ENCODE measurements around the gene FAXC.

- TF ChIP-seq POLR2A (IDR thresholded peaks at IDR 0.05) (no peak), CTCF (IDR thresholded peaks at IDR 0.05) (no peak)
Measured at GRCh38 chr6:99306341-99306740, 43.1 kb downstream of the FAXC start.

Measured in lower leg skin (tissue), 3 donors.